LNCaP clone FGC (cell line): ENCODE measurements around the gene RNASE13.

Source experiments
- DNase-seq: peaks from one replicate; pipeline ENCODE4 v3.0.0-alpha.2; 2011; ENCODE audit warnings: low read depth
- H3K4me3 ChIP-seq: 2 replicates; pipeline ENCODE4 v1.5.1; 2011; ENCODE audit warnings: mild to moderate bottlenecking, low read depth, low read length, control low read depth
- TF ChIP-seq, protein P1 (sequence below): IDR thresholded peaks from 2 replicates; pipeline ENCODE4 v1.5.1; 2012; ENCODE audit warnings: mild to moderate bottlenecking; ENCODE audit not compliant: control insufficient read depth, insufficient read depth; ENCODE audit errors: extremely low read depth

RNASE13 gene

DNA sequence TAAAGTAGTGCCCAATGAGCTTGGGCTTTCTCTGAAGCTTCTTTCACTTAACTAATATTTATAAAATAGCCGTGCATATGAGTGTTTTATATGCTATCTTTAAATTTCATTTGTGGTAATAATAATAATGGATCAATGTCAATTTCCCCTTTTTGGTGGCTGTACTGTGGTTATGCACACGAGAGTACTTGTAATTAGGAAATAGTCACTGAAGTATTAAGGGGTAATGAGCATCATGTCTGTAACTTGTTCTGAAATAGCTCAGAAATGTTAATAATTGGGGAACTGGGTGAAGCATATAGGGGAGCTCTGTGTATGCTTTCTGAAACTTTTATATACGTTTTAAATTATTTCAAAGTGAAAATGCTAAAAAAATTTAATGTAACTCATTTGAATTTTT is 16.0 kb upstream of the RNASE13 start:
- H3K4me3 ChIP-seq: no peak overlapping the region
- no peak for DNase-seq
- TF ChIP-seq, protein P1, sequence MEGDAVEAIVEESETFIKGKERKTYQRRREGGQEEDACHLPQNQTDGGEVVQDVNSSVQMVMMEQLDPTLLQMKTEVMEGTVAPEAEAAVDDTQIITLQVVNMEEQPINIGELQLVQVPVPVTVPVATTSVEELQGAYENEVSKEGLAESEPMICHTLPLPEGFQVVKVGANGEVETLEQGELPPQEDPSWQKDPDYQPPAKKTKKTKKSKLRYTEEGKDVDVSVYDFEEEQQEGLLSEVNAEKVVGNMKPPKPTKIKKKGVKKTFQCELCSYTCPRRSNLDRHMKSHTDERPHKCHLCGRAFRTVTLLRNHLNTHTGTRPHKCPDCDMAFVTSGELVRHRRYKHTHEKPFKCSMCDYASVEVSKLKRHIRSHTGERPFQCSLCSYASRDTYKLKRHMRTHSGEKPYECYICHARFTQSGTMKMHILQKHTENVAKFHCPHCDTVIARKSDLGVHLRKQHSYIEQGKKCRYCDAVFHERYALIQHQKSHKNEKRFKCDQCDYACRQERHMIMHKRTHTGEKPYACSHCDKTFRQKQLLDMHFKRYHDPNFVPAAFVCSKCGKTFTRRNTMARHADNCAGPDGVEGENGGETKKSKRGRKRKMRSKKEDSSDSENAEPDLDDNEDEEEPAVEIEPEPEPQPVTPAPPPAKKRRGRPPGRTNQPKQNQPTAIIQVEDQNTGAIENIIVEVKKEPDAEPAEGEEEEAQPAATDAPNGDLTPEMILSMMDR: no peak

DNA sequence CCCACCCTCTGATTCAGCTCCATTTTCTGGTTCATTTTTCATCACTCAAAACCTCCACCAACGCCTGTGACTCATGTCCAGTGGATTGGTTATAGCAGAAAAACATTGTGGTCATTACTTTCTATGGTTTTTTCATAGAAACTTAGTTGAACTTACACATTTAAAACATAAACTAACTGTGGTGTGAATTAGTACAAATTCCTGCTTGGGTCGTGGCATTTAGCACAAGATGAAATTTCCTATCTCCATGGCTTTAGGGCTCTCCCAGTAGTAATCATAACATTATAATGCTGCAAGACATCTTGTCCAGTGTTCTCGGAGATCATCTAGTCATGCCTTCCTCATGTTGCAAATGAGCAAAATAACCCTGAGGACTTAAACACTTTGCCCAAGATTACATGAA is 14.7 kb upstream of the RNASE13 start:
- DNase-seq: no peak
- TF ChIP-seq, protein P1: no peak
- no peak overlapping the region for H3K4me3 ChIP-seq

DNA sequence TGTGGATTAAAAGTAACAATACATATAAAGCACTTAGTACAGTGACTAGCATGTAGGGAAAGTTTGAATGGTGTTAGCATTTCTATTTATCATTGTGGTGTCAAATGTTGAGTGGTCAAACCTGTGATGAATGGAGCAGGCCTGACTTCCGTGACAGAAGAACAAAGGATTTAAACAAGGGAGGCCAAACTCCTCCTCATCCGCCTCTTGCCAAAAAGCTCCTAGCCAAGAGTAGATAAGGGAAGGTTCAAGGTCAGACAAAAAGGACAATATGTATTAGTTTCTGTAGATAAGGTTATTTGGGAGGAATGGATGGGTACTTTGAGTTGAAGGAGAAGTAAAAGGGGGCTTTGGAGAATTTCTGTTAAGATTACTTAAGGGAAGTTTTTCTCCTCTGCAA is 14.0 kb upstream of the RNASE13 start:
- TF ChIP-seq, protein P1: no peak
- DNase-seq: no peak
- no peak overlapping the region for H3K4me3 ChIP-seq

DNA sequence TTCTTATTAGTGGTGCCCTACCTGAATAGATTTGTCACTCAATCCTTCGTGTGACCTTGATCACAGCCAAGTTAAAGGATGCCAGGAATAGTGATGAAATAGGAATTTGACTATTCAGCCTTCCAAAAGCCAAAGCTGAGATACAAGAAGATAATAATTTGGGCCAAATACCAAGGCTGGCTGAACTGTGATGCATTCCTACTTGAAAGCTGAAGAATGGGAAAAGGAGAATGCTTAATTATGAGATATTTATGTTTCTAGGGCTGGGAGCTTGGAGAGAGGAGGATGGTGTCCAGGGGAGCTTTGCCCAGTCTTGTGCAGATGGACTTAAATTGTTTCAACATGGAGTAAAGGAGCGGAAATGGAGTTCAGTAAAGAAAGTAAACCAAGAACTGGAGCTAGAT is 12.8 kb upstream of the RNASE13 start:
- H3K4me3 ChIP-seq: no peak overlapping the region
- DNase-seq: no peak
- TF ChIP-seq, protein P1: no peak

DNA sequence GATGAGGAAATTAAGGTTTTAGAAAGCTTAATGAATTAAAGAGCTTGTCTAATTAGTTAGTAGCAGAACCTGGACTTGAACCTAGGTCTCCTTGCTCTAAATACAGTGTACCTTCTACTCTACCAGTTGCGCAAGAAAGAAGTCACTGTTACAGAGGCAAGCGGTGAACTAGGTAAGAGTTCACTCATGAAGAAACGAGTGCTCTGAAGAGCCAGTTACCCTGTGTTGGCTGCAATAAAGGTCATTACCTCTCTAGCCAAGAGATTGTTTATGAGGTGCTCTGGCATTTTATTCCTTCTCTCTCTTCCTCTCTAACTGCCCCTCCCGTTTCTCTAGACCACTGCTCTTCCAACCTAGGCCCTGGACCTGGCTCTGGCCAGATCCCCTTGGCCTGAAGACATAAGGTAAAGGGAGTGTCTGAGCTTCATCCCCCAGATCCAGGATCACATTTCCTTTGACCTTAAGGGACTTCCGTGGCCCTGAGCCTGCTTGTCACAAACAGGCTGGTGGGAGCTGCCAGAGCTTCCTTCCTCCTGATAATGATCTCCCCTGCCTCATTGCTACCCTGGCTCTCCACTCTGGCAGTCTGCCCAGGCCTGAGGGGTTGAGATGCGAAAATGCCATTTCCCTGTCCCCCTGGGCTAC is 9.5 kb upstream of the RNASE13 start:
- TF ChIP-seq, protein P1: no peak
- H3K4me3 ChIP-seq: no peak overlapping the region
- no peak for DNase-seq

DNA sequence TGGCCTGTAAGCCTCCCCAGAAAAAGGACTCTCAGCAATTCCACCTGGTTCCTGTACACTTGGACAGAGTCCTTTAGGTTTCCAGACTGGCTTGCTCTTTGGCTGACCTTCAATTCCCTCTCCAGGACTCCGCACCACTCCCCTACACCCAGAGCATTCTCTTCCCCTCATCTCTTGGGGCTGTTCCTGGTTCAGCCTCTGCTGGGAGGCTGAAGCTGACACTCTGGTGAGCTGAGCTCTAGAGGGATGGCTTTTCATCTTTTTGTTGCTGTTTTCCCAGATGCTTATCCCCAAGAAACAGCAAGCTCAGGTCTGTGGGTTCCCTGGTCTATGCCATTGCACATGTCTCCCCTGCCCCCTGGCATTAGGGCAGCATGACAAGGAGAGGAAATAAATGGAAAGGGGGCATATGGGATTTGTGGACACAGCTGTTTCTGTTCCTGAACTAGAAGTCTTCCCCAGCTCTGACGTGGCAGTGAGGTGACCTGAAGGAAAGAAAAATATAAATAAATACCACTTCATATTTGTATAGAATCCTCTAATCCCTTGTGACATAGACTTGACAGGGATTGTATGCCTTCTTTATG is 8.9 kb upstream of the RNASE13 start:
- TF ChIP-seq, protein P1: no peak
- no peak for DNase-seq
- no peak overlapping the region for H3K4me3 ChIP-seq

DNA sequence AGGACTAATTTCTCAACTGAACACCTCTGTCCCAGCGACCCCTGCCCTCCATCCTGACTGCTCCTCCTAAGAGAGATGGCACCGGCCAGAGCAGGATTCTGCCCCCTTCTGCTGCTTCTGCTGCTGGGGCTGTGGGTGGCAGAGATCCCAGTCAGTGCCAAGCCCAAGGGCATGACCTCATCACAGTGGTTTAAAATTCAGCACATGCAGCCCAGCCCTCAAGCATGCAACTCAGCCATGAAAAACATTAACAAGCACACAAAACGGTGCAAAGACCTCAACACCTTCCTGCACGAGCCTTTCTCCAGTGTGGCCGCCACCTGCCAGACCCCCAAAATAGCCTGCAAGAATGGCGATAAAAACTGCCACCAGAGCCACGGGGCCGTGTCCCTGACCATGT is 8.3 kb upstream of the RNASE13 start:
- TF ChIP-seq, protein P1: no peak
- DNase-seq: no peak
- no peak overlapping the region for H3K4me3 ChIP-seq
